ENCODE measurements around the gene FHOD3. TPM values are rescaled to one million over a fixed set of nuclear protein-coding genes. Genes with fewer than 3 reads are reported as not detected.

Gene FHOD3
- total and polyA plus RNA-seq, 2 of the 8 experiments (the other 6 are each of a cell fraction or from before 2014, with no cell fraction given) = 9.7 to 10.5 TPM

DNA sequence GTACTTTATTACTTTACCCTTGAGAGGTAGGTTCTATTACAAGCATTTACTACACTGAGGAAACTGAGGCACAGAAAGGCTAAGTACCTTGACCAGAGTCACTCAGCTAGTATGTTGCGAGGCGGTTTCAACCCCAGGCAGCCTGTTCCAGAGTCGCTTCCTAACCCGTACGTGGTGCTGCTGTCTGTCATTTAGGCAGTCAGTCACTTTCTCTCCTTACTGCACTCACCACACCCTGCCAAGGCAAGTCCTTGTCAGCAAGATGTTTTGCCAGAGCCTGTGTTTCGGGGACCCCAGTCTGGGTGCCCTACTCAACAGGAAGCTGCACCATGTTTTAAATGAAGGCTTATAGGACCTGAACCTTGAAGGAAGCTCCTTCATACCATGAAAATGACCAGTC, 356.4 kb downstream of the FHOD3 start:
- ChIA-PET CTCF (ENCODE audit: partially characterized antibody) (interaction anchor here (1.3 to 1.5 kb wide), 3 partner anchors 14 to 34 kb away, joined by 3 to 5 read pairs (median 5); no protein-coding TSS in a partner anchor), POLR2A (ENCODE audit: partially characterized antibody) (no interaction called here)
- H3K23me2 ChIP-seq (ENCODE audit: low read depth, low read length) = no peaks in the 10 kb centered on the region
- no peaks in the 10 kb centered on the region for H3K79me1 ChIP-seq (ENCODE audit: low read depth, low read length)
- no peak overlapping the region for H3K4ac ChIP-seq (replicated peaks; ENCODE audit: insufficient read length, low read depth, low read length)
- H3K18ac ChIP-seq (ENCODE audit: extremely low read depth, low read length) = no peak overlapping the region
- H2BK12ac ChIP-seq (ENCODE audit: low read depth, low read length) = no peak overlapping the region
- no peak overlapping the region for H4K8ac ChIP-seq (ENCODE audit: extremely low read depth, insufficient read depth, low read length)
- H3K79me2 ChIP-seq (ENCODE audit: control insufficient read depth in 1 of 2, insufficient read depth in 2 of 2, low read length in 2 of 2) = no peaks in the 10 kb centered on the region
- no peak overlapping the region for H2BK120ac ChIP-seq (replicated peaks; ENCODE audit: low read depth, low read length)
- H3K4me2 ChIP-seq (ENCODE audit: insufficient read depth in 1 of 2, low read depth in 2 of 2, low read length in 2 of 2) = no peak overlapping the region
- no peak overlapping the region for H3K4me3 ChIP-seq (ENCODE audit: extremely low read depth in 1 of 4, insufficient read depth in 2 of 4, low read depth in 3 of 4, low read length in 4 of 4)
- no peak overlapping the region for H3K23ac ChIP-seq (ENCODE audit: insufficient read length)
- no peak overlapping the region for H2BK5ac ChIP-seq (ENCODE audit: low read depth, low read length)
- H2BK20ac ChIP-seq (ENCODE audit: low read length) = no peak overlapping the region
- peaks cover 0 to 4% (median 0%) of the 10 kb centered on the region in 4 experiments; a peak in 1 of 7 replicates for H3K4me1 ChIP-seq (replicated peaks in 1 of 4; ENCODE audit: control insufficient read depth in 3 of 4, insufficient read depth in 4 of 4, low read length in 3 of 4)
- H3K27ac ChIP-seq (ENCODE audit: low read depth, low read length) = no peak overlapping the region
- DNase-seq (ENCODE audit: low read depth in 1 of 2, low spot score in 2 of 2) (no peak), FAIRE-seq (no peak)
- H3K9ac ChIP-seq (replicated peaks in 1 of 4; ENCODE audit: extremely low read depth in 1 of 4, low read depth in 3 of 4, low read length in 3 of 4) = no peak overlapping the region
- H3K36me3 ChIP-seq (ENCODE audit: control insufficient read depth in 2 of 4, insufficient read depth in 4 of 4, low read length in 3 of 4) = no peaks in the 10 kb centered on the region; a peak in 1 of 8 replicates
- no peak overlapping the region for H4K5ac ChIP-seq (ENCODE audit: insufficient read length, low read depth, low read length)
- H3K56ac ChIP-seq (replicated peaks; ENCODE audit: insufficient read length, low read depth, low read length) = no peak overlapping the region
- no peaks in the 10 kb centered on the region for H3K27me3 ChIP-seq (replicated peaks in 1 of 4; ENCODE audit: control insufficient read depth in 3 of 4, extremely low read depth in 1 of 4, insufficient read depth in 3 of 4, low read length in 3 of 4)
- H2AFZ ChIP-seq (ENCODE audit: low read length) = no peak overlapping the region
- no peak overlapping the region for H2BK15ac ChIP-seq (ENCODE audit: low read length)
- no peaks in the 10 kb centered on the region for H4K20me1 ChIP-seq (replicated peaks in 1 of 2; ENCODE audit: control insufficient read depth in 1 of 2, insufficient read depth in 2 of 2, low read length in 2 of 2)
- no peak overlapping the region for H2AK5ac ChIP-seq (ENCODE audit: low read depth, low read length)
- H3K9me3 ChIP-seq (ENCODE audit: insufficient read depth in 2 of 2, low read depth in 1 of 2, low read length in 1 of 2) = no peaks in the 10 kb centered on the region
- H4K91ac ChIP-seq (replicated peaks; ENCODE audit: insufficient read length, low read length) = no peak overlapping the region
- no peak overlapping the region for H3K14ac ChIP-seq (ENCODE audit: insufficient read length)
- TF ChIP-seq ATF3 (IDR thresholded peaks at IDR 0.05; ENCODE audit: insufficient read depth, low read depth, low read length) (no peak), POLR2A (IDR thresholded peaks at IDR 0.05; ENCODE audit: control extremely low read depth in 1 of 2, low read depth in 2 of 2, low read length in 2 of 2) (no peak), NRF1 (IDR thresholded peaks at IDR 0.05; ENCODE audit: low read depth, low read length) (no peak), BRCA1 (IDR thresholded peaks at IDR 0.05; ENCODE audit: low read depth, low read length) (no peak), RBBP5 (IDR thresholded peaks at IDR 0.05; ENCODE audit: borderline replicate concordance, low read depth, low read length) (no peak), PHF8 (conservative IDR thresholded peaks at IDR 0.05; ENCODE audit: low read depth, low read length) (no peak), CREB1 (IDR thresholded peaks at IDR 0.05) (no peak), KDM1A (IDR thresholded peaks at IDR 0.05; ENCODE audit: borderline replicate concordance, low read length) (no peak), CEBPB (IDR thresholded peaks at IDR 0.05; ENCODE audit: low read depth, low read length) (no peak)
- TF ChIP-seq, protein P1, sequence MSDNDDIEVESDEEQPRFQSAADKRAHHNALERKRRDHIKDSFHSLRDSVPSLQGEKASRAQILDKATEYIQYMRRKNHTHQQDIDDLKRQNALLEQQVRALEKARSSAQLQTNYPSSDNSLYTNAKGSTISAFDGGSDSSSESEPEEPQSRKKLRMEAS (IDR thresholded peaks at IDR 0.05) = no peak
- TF ChIP-seq, protein P2, sequence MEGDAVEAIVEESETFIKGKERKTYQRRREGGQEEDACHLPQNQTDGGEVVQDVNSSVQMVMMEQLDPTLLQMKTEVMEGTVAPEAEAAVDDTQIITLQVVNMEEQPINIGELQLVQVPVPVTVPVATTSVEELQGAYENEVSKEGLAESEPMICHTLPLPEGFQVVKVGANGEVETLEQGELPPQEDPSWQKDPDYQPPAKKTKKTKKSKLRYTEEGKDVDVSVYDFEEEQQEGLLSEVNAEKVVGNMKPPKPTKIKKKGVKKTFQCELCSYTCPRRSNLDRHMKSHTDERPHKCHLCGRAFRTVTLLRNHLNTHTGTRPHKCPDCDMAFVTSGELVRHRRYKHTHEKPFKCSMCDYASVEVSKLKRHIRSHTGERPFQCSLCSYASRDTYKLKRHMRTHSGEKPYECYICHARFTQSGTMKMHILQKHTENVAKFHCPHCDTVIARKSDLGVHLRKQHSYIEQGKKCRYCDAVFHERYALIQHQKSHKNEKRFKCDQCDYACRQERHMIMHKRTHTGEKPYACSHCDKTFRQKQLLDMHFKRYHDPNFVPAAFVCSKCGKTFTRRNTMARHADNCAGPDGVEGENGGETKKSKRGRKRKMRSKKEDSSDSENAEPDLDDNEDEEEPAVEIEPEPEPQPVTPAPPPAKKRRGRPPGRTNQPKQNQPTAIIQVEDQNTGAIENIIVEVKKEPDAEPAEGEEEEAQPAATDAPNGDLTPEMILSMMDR (IDR thresholded peaks at IDR 0.05; ENCODE audit: control extremely low read depth in 1 of 3, insufficient read depth in 1 of 3, low read depth in 1 of 3, low read length in 3 of 3) = no peak
- 88% methylated on average over 6 of the region's 6 CpGs; no CpG with 5 or more reads in 1 of the 2 experiments for WGBS, 2 experiments (ENCODE audit: extremely low coverage in 1 of 2, insufficient coverage in 1 of 2, insufficient read length in 1 of 2, insufficient replicate concordance in 2 of 2, low coverage in 1 of 2, low lambda C conversion rate in 2 of 2, missing lambda C conversion rate in 1 of 2)
